Measurements from ENCODE around the gene FSTL5. TPM values are rescaled to one million over a fixed set of nuclear protein-coding genes. Genes with fewer than 3 reads are reported as not detected.

Gene FSTL5
- total and polyA plus RNA-seq, 2 of the 8 experiments (the other 6 are each of a cell fraction or from before 2014, with no cell fraction given): 0.09 to 0.32 TPM

DNA sequence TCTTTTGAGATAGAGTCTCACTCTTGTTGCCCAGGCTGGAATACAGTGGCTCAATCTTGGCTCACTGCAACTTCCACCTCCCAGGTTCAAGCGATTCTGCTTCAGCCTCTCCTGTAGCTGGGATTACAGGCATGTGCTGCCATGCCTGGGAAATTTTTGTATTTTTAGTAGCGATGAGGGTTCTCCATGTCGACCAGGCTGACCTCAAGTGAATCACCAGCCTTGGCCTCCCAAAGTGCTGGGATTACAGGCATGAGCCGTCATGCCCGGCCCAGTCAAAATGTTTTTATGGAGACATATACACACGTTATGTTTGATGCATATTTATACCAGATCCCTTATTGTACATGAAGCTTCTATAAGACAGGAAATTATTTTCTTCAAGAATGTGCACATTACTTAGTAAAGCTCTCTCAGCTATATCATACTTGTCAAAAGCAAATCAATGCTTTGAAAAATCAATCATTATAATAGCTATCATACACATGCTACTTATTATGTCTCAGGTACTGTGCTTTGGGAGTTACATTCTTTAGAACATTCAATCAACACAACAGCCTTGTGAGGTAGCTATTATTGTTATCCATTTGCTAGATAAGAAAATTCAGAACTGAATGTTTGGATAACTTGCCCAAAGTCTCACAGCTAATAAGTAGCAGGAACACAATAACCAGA lies 269.2 kb downstream of the FSTL5 start:
- Histone ChIP-seq H2BK15ac (ENCODE audit: low read length) (no peak overlapping the region), H2AK5ac (ENCODE audit: low read depth, low read length) (no peak overlapping the region), H3K4ac (replicated peaks; ENCODE audit: insufficient read length, low read depth, low read length) (no peak overlapping the region), H3K9me3 (ENCODE audit: insufficient read depth in 2 of 2, low read depth in 1 of 2, low read length in 1 of 2) (no peaks in the 10 kb centered on the region), H3K56ac (replicated peaks; ENCODE audit: insufficient read length, low read depth, low read length) (no peak overlapping the region), H3K79me1 (ENCODE audit: low read depth, low read length) (no peaks in the 10 kb centered on the region), H3K4me3 (ENCODE audit: extremely low read depth in 1 of 4, insufficient read depth in 2 of 4, low read depth in 3 of 4, low read length in 4 of 4) (no peak overlapping the region), H3K36me3 (ENCODE audit: control insufficient read depth in 2 of 4, insufficient read depth in 4 of 4, low read length in 3 of 4) (no peaks in the 10 kb centered on the region), H3K4me1 (replicated peaks in 1 of 4; ENCODE audit: control insufficient read depth in 3 of 4, insufficient read depth in 4 of 4, low read length in 3 of 4) (no peaks in the 10 kb centered on the region), H2BK120ac (replicated peaks; ENCODE audit: low read depth, low read length) (no peak overlapping the region), H3K27ac (ENCODE audit: low read depth, low read length) (no peak overlapping the region), H4K20me1 (replicated peaks in 1 of 2; ENCODE audit: control insufficient read depth in 1 of 2, insufficient read depth in 2 of 2, low read length in 2 of 2) (no peaks in the 10 kb centered on the region), H4K5ac (ENCODE audit: insufficient read length, low read depth, low read length) (no peak overlapping the region), H3K79me2 (ENCODE audit: control insufficient read depth in 1 of 2, insufficient read depth in 2 of 2, low read length in 2 of 2) (no peaks in the 10 kb centered on the region), H4K8ac (ENCODE audit: extremely low read depth, insufficient read depth, low read length) (no peak overlapping the region), H2BK20ac (ENCODE audit: low read length) (no peak overlapping the region), H3K27me3 (replicated peaks in 1 of 4; ENCODE audit: control insufficient read depth in 3 of 4, extremely low read depth in 1 of 4, insufficient read depth in 3 of 4, low read length in 3 of 4) (no peaks in the 10 kb centered on the region), H3K14ac (ENCODE audit: insufficient read length) (no peak overlapping the region), H2BK12ac (ENCODE audit: low read depth, low read length) (no peak overlapping the region), H3K4me2 (ENCODE audit: insufficient read depth in 1 of 2, low read depth in 2 of 2, low read length in 2 of 2) (no peak overlapping the region), H2BK5ac (ENCODE audit: low read depth, low read length) (no peak overlapping the region), H4K91ac (replicated peaks; ENCODE audit: insufficient read length, low read length) (no peak overlapping the region), H3K23ac (ENCODE audit: insufficient read length) (no peak overlapping the region), H2AFZ (ENCODE audit: low read length) (no peak overlapping the region), H3K18ac (ENCODE audit: extremely low read depth, low read length) (no peak overlapping the region), H3K9ac (replicated peaks in 1 of 4; ENCODE audit: extremely low read depth in 1 of 4, low read depth in 3 of 4, low read length in 3 of 4) (no peak overlapping the region), H3K23me2 (ENCODE audit: low read depth, low read length) (no peaks in the 10 kb centered on the region)
- DNase-seq (ENCODE audit: low read depth in 1 of 2, low spot score in 2 of 2) (no peak), FAIRE-seq (no peak)
- 90% methylated on average over 6 of the region's 6 CpGs; no CpG with 5 or more reads in 1 of the 2 experiments for WGBS, 2 experiments (ENCODE audit: extremely low coverage in 1 of 2, insufficient coverage in 1 of 2, insufficient read length in 1 of 2, insufficient replicate concordance in 2 of 2, low coverage in 1 of 2, low lambda C conversion rate in 2 of 2, missing lambda C conversion rate in 1 of 2)
- CTCF ChIA-PET (ENCODE audit: partially characterized antibody): interaction anchor here (0.8 kb wide), 1 partner anchor 10 kb away, joined by 4 read pairs; no protein-coding TSS in a partner anchor
- POLR2A ChIA-PET (ENCODE audit: partially characterized antibody): no interaction called here
- TF ChIP-seq MAFK (IDR thresholded peaks at IDR 0.05; ENCODE audit: low read depth, low read length): no peak
- TF ChIP-seq, protein P1, sequence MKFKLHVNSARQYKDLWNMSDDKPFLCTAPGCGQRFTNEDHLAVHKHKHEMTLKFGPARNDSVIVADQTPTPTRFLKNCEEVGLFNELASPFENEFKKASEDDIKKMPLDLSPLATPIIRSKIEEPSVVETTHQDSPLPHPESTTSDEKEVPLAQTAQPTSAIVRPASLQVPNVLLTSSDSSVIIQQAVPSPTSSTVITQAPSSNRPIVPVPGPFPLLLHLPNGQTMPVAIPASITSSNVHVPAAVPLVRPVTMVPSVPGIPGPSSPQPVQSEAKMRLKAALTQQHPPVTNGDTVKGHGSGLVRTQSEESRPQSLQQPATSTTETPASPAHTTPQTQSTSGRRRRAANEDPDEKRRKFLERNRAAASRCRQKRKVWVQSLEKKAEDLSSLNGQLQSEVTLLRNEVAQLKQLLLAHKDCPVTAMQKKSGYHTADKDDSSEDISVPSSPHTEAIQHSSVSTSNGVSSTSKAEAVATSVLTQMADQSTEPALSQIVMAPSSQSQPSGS (IDR thresholded peaks at IDR 0.05; ENCODE audit: low read length): no peak
- no peak for TF ChIP-seq CBX8 (IDR thresholded peaks at IDR 0.05; ENCODE audit: borderline replicate concordance, low read depth, low read length)
- no peak for TF ChIP-seq YY1 (IDR thresholded peaks at IDR 0.05; ENCODE audit: low read depth, low read length)
- TF ChIP-seq, protein P2, sequence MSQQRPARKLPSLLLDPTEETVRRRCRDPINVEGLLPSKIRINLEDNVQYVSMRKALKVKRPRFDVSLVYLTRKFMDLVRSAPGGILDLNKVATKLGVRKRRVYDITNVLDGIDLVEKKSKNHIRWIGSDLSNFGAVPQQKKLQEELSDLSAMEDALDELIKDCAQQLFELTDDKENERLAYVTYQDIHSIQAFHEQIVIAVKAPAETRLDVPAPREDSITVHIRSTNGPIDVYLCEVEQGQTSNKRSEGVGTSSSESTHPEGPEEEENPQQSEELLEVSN (IDR thresholded peaks at IDR 0.05): no peak
- no peak for TF ChIP-seq SIRT6 (IDR thresholded peaks at IDR 0.05; ENCODE audit: low read length)
- no peak for TF ChIP-seq HDAC6 (IDR thresholded peaks at IDR 0.05; ENCODE audit: low read depth, low read length)
- TF ChIP-seq CREB1 (IDR thresholded peaks at IDR 0.05): no peak
- TF ChIP-seq RBBP5 (IDR thresholded peaks at IDR 0.05; ENCODE audit: borderline replicate concordance, low read depth, low read length): no peak
- TF ChIP-seq SIX5 (IDR thresholded peaks at IDR 0.05; ENCODE audit: low read depth, low read length): no peak
- TF ChIP-seq SP4 (IDR thresholded peaks at IDR 0.05; ENCODE audit: low read length): no peak
- TF ChIP-seq KDM1A (IDR thresholded peaks at IDR 0.05; ENCODE audit: borderline replicate concordance, low read length): no peak

All from H1 (cell line).